Ramos (cell line): ENCODE results near the gene GIGYF2.

Experiments
- in situ Hi-C: fragments of 300-500 bp; cut with MboI; formaldehyde crosslinking; loops from one replicate; pipeline ENCODE4 v1.14.3; 2022; ENCODE audit warnings: low sequenced_read_pairs; ENCODE audit not compliant: unreplicated experiment

GIGYF2 gene

DNA sequence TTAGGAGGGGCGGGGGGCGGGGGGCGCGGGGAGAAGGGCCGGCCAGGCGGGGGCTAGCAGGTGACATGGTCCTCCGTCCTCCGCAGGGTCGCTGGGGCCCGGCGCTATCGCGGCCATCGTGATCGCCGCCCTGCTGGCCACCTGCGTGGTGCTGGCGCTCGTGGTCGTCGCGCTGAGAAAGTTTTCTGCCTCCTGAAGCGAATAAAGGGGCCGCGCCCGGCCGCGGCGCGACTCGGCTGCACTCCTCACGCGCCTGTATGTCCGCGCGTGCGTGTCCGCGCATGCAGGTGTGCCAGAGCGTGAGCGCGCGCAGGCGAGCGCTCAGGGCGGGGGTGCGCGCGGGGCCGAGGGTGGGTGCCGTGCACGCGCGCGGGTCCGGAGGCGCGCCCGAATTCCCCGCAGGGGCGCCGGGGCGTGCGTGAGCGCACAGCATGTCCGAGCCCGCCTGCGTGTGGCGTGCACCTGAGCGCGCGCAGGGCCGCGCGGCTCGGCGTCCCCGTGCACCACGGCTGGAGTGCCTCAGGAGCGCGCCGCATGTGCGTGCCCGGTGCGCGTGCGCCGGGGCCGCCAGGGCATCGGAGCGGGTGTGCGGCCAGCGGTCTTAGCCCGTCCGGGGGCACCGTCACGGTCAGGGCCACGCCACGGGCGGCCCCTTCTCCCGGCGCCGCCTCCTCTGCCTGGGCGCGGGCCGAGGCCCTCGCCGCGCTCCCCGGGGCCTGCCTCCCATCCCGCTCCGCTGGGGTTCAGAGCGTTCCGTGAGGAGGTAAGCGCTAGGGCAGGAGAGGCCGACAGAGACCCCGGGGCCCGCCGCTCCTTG lies 179.2 kb downstream of the GIGYF2 start:
- in situ Hi-C loops = no loop called here

GRCh38 chr2:232876978-232877441 lies 179.9 kb downstream of the GIGYF2 start:
- in situ Hi-C loops = no loop called here

GRCh38 chr2:232877940-232878511 lies 180.9 kb downstream of the GIGYF2 start:
- in situ Hi-C loops = no loop called here

GRCh38 chr2:232878855-232879617 lies 181.9 kb downstream of the GIGYF2 start:
- in situ Hi-C loops = no loop called here

DNA sequence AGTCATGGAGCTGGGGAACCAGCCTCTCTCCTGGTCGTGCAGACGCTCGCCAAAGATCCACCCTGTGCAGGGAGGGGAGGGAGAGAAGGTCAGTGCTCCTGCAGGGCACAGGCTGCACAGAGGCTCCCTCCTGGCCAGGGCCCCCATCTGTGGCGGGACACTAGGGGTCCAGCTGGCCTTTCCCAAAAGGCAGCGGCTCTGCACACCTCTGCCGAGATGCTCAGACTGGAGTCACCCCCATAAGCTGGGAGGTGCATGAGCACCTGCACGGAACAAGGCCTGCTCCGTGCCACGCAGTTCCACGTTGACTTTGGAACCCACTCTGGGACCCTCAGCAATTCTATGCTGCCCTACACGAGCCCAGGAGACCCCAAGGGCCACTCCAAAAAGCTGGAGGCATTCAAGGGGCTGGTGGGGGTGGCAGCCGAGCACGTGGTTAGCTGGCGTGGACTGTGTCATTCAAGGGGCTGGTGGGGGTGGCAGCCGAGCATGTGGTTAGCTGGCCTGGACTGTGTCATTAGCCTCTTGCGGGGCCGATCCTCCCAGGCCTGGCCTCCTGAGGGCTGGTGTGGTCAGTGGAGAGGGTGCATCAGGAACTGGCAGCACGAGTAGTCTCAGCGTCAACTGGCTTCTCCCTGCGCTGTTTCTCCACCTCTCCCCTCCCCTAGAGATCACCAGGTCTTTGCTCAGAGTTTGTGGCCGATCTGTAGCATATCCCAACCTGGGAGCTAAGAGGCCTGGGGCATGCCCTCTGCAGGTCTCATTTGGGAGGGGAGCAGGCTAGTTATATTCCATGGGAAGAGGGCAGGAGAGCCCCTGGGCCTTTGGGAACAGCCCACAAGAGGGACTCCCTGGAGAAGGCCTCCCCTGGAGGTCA lies 182.7 kb downstream of the GIGYF2 start:
- in situ Hi-C loops = no loop called here

GRCh38 chr2:232880764-232881351 lies 183.7 kb downstream of the GIGYF2 start:
- in situ Hi-C loops = no loop called here

- in situ Hi-C loops = no loop called here
These were observed 185.0 kb downstream of the GIGYF2 start for GRCh38 chr2:232882085-232882484.

DNA sequence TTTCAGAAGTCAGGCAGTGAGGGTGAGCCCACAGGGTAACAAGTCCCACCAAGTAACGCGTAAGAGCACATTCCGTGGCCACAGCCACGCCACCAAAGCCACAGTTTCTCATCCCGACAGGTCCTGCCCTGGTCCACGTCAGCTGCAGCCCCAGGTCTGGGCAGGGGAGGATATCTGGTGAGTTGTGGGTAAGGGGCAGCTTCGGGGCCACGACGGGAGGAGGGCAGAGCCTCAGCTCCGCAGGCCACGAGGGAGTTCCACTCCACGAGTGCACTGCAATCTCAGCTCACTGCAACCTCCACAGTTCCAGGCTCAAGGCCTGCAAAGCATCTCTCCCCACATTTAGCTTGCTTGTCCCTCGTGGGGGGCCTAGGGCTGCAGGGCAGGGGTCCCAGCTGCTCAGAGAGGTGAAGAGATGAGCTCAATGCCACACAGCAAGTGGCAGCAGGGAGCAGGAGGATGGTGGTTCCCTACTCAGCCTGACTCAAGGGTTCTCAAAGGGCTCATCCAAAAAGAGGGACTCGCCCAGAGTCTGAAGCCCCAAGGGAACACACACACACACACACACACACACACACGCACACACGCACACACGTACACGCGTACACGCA lies 185.5 kb downstream of the GIGYF2 start:
- in situ Hi-C loops = no loop called here

- in situ Hi-C loops = no loop called here
These were observed 186.1 kb downstream of the GIGYF2 start for GRCh38 chr2:232883116-232883721.

DNA sequence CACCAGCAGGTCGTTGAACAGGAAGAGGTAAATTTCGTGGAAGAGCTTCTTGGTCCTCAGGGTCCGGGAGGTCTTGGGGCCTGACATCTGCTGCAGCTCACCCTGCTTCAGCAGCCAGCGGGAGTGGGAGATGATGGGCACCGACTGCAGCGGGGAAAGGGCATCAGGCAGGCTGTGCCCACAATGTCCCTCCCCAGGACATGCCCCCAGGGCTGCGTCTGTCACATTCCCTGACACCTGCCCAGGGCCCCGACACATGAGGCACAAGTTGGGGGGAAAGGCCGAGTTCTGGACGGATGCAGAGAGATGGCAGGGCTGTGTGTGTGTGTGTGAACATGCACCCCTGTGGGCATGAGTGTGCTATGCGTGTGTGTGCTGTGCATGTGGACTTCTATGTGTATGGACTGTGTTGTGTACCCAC lies 186.9 kb downstream of the GIGYF2 start:
- in situ Hi-C loops = no loop called here

DNA sequence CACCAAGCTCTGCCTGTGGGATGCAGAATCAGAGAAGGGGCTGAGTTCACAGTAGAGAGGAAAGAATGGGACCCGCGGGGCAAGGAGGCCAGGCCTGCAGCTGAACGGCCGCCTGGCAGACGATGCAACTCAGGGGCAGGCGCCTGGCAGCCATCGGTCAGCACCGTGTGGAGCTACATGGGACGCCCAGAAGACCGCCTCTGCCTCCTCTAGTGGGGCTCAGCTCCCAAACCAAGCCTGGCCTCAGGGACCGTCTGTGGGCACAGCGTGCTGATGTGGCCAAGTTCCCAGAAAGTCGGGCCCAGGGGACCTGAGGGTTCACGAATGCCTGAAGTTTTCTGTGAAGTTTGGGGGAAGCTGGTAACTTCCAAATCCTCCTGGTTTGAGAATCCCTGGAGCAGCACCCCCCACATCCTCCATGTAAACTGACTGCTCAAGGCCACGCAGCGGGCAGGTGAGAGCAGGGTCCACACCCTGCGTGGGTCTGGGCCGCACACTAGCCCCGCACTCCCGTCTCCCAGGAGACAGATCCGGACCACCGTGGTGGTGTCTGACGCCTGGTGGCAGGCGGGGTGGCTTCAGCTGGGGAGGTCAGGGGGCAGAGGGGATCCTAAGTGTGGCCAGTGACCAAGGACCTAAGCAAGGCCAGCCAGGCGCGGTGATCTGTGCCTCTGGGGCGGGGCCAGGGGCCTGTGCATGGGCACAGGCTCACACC lies 187.6 kb downstream of the GIGYF2 start:
- in situ Hi-C loops = no loop called here

GRCh38 chr2:232885264-232885961 lies 188.3 kb downstream of the GIGYF2 start:
- in situ Hi-C loops = no loop called here

DNA sequence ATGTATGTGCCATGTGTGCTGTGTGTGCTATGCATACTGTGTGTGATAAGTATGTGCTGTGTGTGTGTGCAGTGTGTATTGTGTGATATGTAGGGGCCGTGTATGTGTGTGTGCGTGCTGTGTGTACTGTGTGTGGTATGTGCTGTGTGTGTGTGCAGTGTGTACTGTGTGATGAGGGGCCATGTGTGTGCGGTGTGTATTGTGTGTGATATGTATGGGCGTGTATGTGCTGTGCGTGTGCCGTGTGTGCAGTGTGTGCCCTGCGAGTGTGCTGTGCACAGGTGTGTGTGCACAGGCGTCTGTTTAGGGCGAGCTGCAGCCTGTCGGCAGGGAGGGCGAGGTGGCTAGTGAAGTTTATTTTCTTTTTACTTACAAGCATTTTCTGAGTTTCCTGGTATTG lies 189.0 kb downstream of the GIGYF2 start:
- in situ Hi-C loops = no loop called here

DNA sequence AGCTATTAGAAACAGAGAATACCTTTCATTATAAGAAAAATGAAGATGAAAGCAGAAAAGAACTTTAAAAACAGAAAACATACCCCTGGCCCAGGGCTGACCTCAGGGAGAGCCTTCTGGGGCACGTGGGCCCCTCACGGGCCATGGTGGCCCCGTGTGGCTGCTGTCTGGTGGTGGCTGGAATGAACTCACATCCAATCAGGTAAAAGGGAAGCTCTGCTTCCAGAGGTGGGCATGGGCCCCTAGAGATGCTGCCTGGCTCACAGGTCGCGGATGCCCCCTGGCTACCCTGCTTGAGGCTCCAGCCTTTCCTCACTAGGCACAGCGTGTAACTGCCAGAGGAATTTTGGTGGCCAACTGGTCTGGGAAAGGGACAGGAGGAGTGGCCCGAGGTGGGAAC lies 189.5 kb downstream of the GIGYF2 start:
- in situ Hi-C loops = no loop called here

DNA sequence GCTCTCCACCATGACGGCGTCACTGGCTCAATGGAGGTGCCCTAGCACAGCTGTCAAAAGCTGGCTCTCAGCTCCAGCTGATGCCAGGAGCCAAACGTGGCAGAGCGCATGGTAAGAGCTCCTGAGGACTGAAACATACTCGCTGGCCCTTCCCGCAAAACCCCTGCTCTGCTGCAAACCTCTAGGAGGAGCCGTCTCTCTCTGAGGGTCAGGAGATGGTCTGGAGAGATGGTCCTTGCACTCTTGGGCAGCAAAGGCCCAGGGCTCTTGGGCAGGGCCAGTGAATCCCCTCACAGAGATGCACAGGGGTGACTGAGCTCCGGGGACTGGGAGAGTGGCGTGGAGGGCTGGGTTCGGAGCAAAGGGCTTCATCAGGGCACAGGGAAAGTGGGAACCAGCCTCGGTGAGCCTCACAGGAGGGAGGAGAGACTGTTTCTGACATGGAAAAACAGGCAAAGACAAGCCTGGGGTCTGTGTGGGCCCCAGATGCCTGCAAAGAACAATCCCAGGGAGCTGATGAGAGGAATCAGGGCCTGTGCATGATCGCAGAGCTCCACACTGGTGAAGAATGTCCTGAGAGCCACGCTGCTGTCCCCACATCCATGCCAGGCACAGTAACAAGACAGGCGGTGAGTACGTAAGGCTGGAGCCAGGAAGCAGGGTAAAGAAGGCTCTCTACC lies 190.2 kb downstream of the GIGYF2 start:
- in situ Hi-C loops = no loop called here

GRCh38 chr2:232888099-232888836 lies 191.1 kb downstream of the GIGYF2 start:
- in situ Hi-C loops = no loop called here
